Natural killer cell (primary cell): ENCODE data around the gene GYS1. TPM values are rescaled to one million over a fixed set of nuclear protein-coding genes. Genes with fewer than 3 reads are reported as not detected.

ENCODE experiments used
- ATAC-seq, 3 donors: fragments of 150-1000 bp in 2 of 3; fragments of 200-7000 bp in 1 of 3; cut with Tn5 transposase; 1 replicate in 1 of 3; 2 replicates in 2 of 3; pipeline ENCODE4 v1.10.0; 2021; ENCODE audit warnings: mild to moderate bottlenecking in 2 of 3, moderate library complexity in 2 of 3
- DNase-seq, 2 donors: peaks; one replicate each; pipeline versions ENCODE4 v3.0.0 to v3.0.0-alpha.2; 2013 to 2021; ENCODE audit warnings: mixed read lengths in 1 of 2
- H3K27ac ChIP-seq: one replicate; pipeline ENCODE4 v1.5.1; 2013; ENCODE audit warnings: mild to moderate bottlenecking, low read length
- H3K27me3 ChIP-seq: one replicate; pipeline ENCODE4 v1.6.1; 2013; ENCODE audit warnings: low read length; ENCODE audit not compliant: control insufficient read depth, insufficient read depth
- H3K36me3 ChIP-seq: one replicate; pipeline ENCODE4 v1.6.1; 2013; ENCODE audit warnings: low read length; ENCODE audit not compliant: control insufficient read depth, insufficient read depth
- H3K4me1 ChIP-seq: one replicate; pipeline ENCODE4 v1.6.1; 2013; ENCODE audit warnings: low read length; ENCODE audit not compliant: control insufficient read depth, insufficient read depth
- H3K4me3 ChIP-seq: one replicate; pipeline ENCODE4 v1.5.1; 2013; ENCODE audit warnings: low read length
- H3K9me3 ChIP-seq: one replicate; pipeline ENCODE4 v1.6.1; 2013; ENCODE audit warnings: low read length; ENCODE audit not compliant: control insufficient read depth, insufficient read depth
- H3K27ac Mint-ChIP-seq, 2 donors: one replicate each; pipeline ENCODE4 v1.8.0; 2022; ENCODE audit warnings: mild to moderate bottlenecking in 2 of 2, mixed read lengths in 2 of 2, moderate library complexity in 1 of 2
- H3K27me3 Mint-ChIP-seq, 2 donors: one replicate each; pipeline ENCODE4 v1.8.0; 2022; ENCODE audit warnings: low read depth in 2 of 2, mixed read lengths in 2 of 2
- H3K36me3 Mint-ChIP-seq: one replicate; pipeline ENCODE4 v1.8.0; 2022; ENCODE audit warnings: mixed read lengths
- H3K4me1 Mint-ChIP-seq, 2 donors: one replicate each; pipeline ENCODE4 v1.8.0; 2022; ENCODE audit warnings: mixed read lengths in 2 of 2
- H3K4me3 Mint-ChIP-seq: one replicate; pipeline ENCODE4 v1.8.0; 2022; ENCODE audit warnings: mild to moderate bottlenecking, moderate library complexity, mixed read lengths
- H3K9me3 Mint-ChIP-seq, 2 donors: one replicate each; pipeline ENCODE4 v1.8.0; 2022; ENCODE audit warnings: mixed read lengths in 2 of 2
- WGBS: methylation state at CpG from one replicate; pipeline ENCODE4 v1.1.7; 2013; ENCODE audit warnings: missing lambda C conversion rate; ENCODE audit not compliant: insufficient coverage; 5-methylcytosine and 5-hydroxymethylcytosine counted together
- intact Hi-C: fragments of 100-400 bp; cut with micrococcal nuclease; formaldehyde crosslinking; loops from one replicate; pipeline ENCODE4 v1.14.2; 2022
- total RNA-seq, 4 donors: library from RNA; stranded (reverse); fragments of 120-200 nt in 1 of 4; gene quantifications; one replicate each; pipeline versions ENCODE4 v1.2.3 to v1.2.4, GENCODE V29; 2013 to 2022
- TF ChIP-seq, protein P1 (sequence below): fragments of 200-600 bp; IDR thresholded peaks from one replicate; pipeline ENCODE4 v1.8.0; 2022; ENCODE audit warnings: antibody characterized with exemption

Gene GYS1
- total RNA-seq, 3 donors from 2014 or later (not counting 1 experiment from before 2014, with no cell fraction given), result 31.6 to 34.5 (median 34.4) TPM

DNA sequence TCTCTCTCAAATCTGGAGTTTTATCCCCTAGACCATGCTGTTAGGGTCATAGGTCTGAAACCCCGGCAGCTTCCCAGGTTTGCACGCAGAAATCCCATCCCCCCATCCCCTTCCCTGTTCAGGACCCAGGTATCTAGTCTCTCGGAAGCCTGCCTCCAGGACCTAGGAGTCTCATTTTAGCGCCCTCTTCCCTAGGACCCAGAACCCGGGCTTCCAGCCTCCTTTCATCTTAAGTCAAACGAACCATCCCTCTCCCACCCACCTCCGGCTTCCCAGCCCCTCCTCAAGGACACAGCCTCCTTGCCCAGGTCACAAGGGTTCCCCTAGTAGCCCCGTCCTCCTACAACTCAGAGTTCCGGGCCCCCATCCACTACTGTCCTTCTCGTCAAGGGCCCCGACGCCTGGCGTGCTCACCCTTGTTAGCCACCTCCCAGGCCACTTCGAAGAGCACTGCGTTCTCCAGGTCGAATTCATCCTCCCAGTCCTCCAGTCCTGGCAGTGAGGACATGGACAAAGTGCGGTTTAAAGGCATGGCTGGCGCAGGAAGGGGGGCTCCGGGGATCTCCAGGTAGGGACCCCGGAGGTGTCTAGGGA is 431 bp downstream of the GYS1 start:
- Histone ChIP-seq H3K4me1 (peaks cover 31% of the 10 kb centered on the region), H3K27ac (peak overlapping the region; percentile 30), H3K36me3 (peaks cover 6% of the 10 kb centered on the region), H3K4me3 (peak overlapping the region; percentile 79), H3K27me3 (no peaks in the 10 kb centered on the region), H3K9me3 (no peaks in the 10 kb centered on the region)
- intact Hi-C loops, result loop anchor here (10.0 kb wide), 2 partner anchors 152 to 358 kb away; partner anchors contain the start of gene DBP
- Mint-ChIP-seq H3K4me1 (peaks cover 28 to 52% of the 10 kb centered on the region in 2 donors), H3K27me3 (no peaks in the 10 kb centered on the region), H3K9me3 (no peaks in the 10 kb centered on the region), H3K4me3 (peak overlapping the region; percentile 97), H3K36me3 (no peaks in the 10 kb centered on the region), H3K27ac (peak overlapping the region; percentile 94 to 97)
- TF ChIP-seq, protein P1, sequence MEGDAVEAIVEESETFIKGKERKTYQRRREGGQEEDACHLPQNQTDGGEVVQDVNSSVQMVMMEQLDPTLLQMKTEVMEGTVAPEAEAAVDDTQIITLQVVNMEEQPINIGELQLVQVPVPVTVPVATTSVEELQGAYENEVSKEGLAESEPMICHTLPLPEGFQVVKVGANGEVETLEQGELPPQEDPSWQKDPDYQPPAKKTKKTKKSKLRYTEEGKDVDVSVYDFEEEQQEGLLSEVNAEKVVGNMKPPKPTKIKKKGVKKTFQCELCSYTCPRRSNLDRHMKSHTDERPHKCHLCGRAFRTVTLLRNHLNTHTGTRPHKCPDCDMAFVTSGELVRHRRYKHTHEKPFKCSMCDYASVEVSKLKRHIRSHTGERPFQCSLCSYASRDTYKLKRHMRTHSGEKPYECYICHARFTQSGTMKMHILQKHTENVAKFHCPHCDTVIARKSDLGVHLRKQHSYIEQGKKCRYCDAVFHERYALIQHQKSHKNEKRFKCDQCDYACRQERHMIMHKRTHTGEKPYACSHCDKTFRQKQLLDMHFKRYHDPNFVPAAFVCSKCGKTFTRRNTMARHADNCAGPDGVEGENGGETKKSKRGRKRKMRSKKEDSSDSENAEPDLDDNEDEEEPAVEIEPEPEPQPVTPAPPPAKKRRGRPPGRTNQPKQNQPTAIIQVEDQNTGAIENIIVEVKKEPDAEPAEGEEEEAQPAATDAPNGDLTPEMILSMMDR, result no peak
- ATAC-seq (no peak), DNase-seq (no peak)
- under 1% methylated on average over 20 of the region's 20 CpGs for WGBS

DNA sequence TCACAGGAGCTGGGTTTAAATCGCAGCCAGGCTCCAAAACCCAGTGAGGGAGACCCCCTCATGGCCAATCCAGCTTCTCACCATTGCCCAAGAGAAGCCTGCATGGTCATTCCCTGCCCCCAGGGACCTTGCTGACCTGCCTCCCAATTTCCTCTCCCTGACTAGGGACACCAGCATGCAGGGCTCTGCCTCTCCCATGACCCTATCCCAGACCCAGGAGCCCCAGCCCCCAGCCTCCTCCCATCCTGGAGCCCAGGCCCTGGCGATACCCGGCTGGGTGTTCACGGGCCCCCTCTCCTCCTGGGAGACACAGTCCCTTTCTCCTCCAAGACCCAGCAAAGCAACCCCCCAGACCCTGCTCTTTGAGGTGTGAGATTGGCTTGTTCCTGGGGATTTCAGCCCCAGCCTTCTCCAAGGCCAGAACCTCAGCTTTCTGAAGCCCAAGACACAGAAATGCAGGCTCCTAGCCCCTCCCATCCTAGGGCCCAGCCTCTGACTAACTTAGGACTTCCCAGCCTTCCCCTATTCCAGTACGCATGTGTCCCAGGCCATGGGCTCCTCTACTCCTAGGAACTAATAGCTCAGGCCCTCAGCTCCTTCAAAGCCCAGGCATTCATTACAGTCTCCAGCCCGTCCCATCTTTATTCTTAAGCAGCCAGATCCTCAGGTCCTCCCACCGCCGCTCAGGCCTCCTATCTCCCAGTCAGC is 1.1 kb downstream of the GYS1 start:
- DNase-seq (no peak), ATAC-seq (no peak)
- H3K27ac Mint-ChIP-seq, result peak overlapping the region; percentile 94 to 97
- H3K4me1 Mint-ChIP-seq, result peaks cover 28 to 50% of the 10 kb centered on the region in 2 donors
- peaks cover 6% of the 10 kb centered on the region for H3K36me3 ChIP-seq
- no peaks in the 10 kb centered on the region for H3K9me3 ChIP-seq
- H3K4me3 ChIP-seq, result peak overlapping the region; percentile 79
- H3K27me3 ChIP-seq, result no peaks in the 10 kb centered on the region
- peaks cover 31% of the 10 kb centered on the region for H3K4me1 ChIP-seq
- H3K27ac ChIP-seq, result peak overlapping the region; percentile 30
- 51% methylated on average over 8 of the region's 8 CpGs for WGBS
- peak overlapping the region; percentile 97 for H3K4me3 Mint-ChIP-seq
- TF ChIP-seq, protein P1, result no peak
- H3K36me3 Mint-ChIP-seq, result no peaks in the 10 kb centered on the region
- intact Hi-C loops, result loop anchor here (10.0 kb wide), 2 partner anchors 153 to 357 kb away; partner anchors contain the start of gene DBP
- no peaks in the 10 kb centered on the region for H3K27me3 Mint-ChIP-seq
- no peaks in the 10 kb centered on the region for H3K9me3 Mint-ChIP-seq

DNA sequence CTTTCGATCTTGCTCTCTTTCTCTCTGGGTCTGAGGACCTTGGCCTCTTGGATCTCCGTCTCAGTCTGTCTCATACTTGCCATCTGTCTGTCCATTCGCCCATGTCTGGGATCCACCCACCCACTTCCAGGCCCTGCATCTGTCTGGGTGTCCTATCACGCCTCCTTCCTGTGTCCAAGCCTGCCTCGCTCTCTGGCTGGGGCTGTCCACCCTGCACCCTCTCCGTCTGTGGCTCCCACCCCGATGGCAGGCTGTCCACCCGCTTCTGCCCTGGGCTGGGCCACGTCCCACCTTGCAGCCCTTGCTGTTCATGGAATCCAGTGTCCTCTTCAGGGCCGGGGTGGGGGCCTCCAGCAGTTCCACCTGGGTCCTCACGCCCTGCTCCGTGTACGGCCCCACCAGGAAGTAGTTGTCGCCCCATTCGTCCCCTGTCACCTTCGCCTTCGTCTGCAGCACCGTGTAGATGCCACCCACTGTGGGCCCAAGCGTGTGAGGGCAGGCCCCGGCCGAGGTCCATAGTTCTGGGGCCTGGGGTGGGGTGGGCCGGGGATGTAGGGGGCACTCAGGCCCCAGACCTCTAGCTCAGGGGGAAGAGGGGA is 2.0 kb downstream of the GYS1 start:
- H3K4me1 ChIP-seq, result peaks cover 31% of the 10 kb centered on the region
- Mint-ChIP-seq H3K4me3 (no peak overlapping the region), H3K36me3 (no peaks in the 10 kb centered on the region), H3K27me3 (no peaks in the 10 kb centered on the region), H3K9me3 (no peaks in the 10 kb centered on the region), H3K4me1 (peaks cover 28 to 50% of the 10 kb centered on the region in 2 donors), H3K27ac (peak overlapping the region in 1 of 2 donors; percentile 42)
- no peaks in the 10 kb centered on the region for H3K9me3 ChIP-seq
- intact Hi-C loops, result loop anchor here (10.0 kb wide), 2 partner anchors 154 to 356 kb away; partner anchors contain the start of gene DBP
- DNase-seq (no peak), ATAC-seq (no peak)
- 95% methylated on average over 22 of the region's 22 CpGs for WGBS
- peaks cover 6% of the 10 kb centered on the region for H3K36me3 ChIP-seq
- H3K27ac ChIP-seq, result no peak overlapping the region
- TF ChIP-seq, protein P1, result no peak
- H3K27me3 ChIP-seq, result no peaks in the 10 kb centered on the region
- no peak overlapping the region for H3K4me3 ChIP-seq
